Adrenal gland (tissue), 5 donors: ENCODE data around the gene CDH12.
"Not testable (repeated sequence)": the region's sequence is repeated elsewhere in the genome, so short reads cannot be mapped to it uniquely, and the experiment has no call there.

ENCODE experiments used
- CTCF ChIP-seq, 6 experiments: fragments of 450-650 bp in 4 of 6; fragments of 200-600 bp in 2 of 6; sonication (generic) in 1 of 6; IDR thresholded peaks; 1 replicate in 5 of 6; 2 replicates in 1 of 6; pipeline versions ENCODE4 v1.5.1 to v1.8.0; 2016 to 2021; ENCODE audit warnings: antibody characterized with exemption in 6 of 6, mild to moderate bottlenecking in 2 of 6, moderate library complexity in 1 of 6
- POLR2A ChIP-seq, 2 donors: fragments of 450-650 bp; IDR thresholded peaks; one replicate each; pipeline ENCODE4 v1.6.1; 2017; ENCODE audit warnings: antibody characterized with exemption in 2 of 2, mild to moderate bottlenecking in 2 of 2, moderate library complexity in 1 of 2
- donor health status: DM: no; HTN: no; CAD: no.

GRCh38 chr5:22315052-22315451, 538.1 kb downstream of the CDH12 start:
- TF ChIP-seq CTCF, POLR2A (IDR thresholded peaks at IDR 0.05): not testable (repeated sequence)
